Memory B cell (primary cell): ENCODE results near the gene FAM53B.

Source experiments
- ATAC-seq: fragments of 150-1000 bp; cut with Tn5 transposase; 2 replicates; pipeline ENCODE4 v1.10.0; 2021; ENCODE audit warnings: low read depth, mild to moderate bottlenecking, moderate library complexity
- DNase-seq, 2 donors: peaks; one replicate each; pipeline ENCODE4 v3.0.0; 2022; ENCODE audit warnings: low spot score in 2 of 2
- H3K27ac Mint-ChIP-seq: one replicate; pipeline ENCODE4 v1.8.0; 2022; ENCODE audit warnings: mild to moderate bottlenecking, moderate library complexity, mixed read lengths
- H3K27me3 Mint-ChIP-seq: one replicate; pipeline ENCODE4 v1.8.0; 2022; ENCODE audit warnings: mixed read lengths
- H3K36me3 Mint-ChIP-seq: one replicate; pipeline ENCODE4 v1.8.0; 2022; ENCODE audit warnings: mild to moderate bottlenecking, mixed read lengths
- H3K4me1 Mint-ChIP-seq: one replicate; pipeline ENCODE4 v1.8.0; 2022; ENCODE audit warnings: mixed read lengths
- H3K4me3 Mint-ChIP-seq: one replicate; pipeline ENCODE4 v1.8.0; 2022; ENCODE audit warnings: mild to moderate bottlenecking, moderate library complexity, mixed read lengths
- H3K9me3 Mint-ChIP-seq: one replicate; pipeline ENCODE4 v1.8.0; 2022; ENCODE audit warnings: mixed read lengths

Gene FAM53B

GRCh38 chr10:124587811-124588211 is 156.4 kb downstream of the FAM53B start:
- peaks cover 2% of the 10 kb centered on the region for H3K9me3 Mint-ChIP-seq
- H3K4me3 Mint-ChIP-seq: no peak overlapping the region
- H3K27me3 Mint-ChIP-seq: no peaks in the 10 kb centered on the region
- no peak overlapping the region for H3K27ac Mint-ChIP-seq
- H3K36me3 Mint-ChIP-seq: peaks cover 12% of the 10 kb centered on the region
- H3K4me1 Mint-ChIP-seq: peaks cover 28% of the 10 kb centered on the region
- no peak for DNase-seq
- ATAC-seq: no peak

- DNase-seq (no peak), ATAC-seq (no peak)
- peaks cover under 1% of the 10 kb centered on the region for H3K9me3 Mint-ChIP-seq
- H3K27me3 Mint-ChIP-seq: no peaks in the 10 kb centered on the region
- peaks cover 9% of the 10 kb centered on the region for H3K36me3 Mint-ChIP-seq
- H3K4me1 Mint-ChIP-seq: peaks cover 22% of the 10 kb centered on the region
- peak overlapping the region; percentile 61 for H3K4me3 Mint-ChIP-seq
- peak overlapping the region; percentile 14 for H3K27ac Mint-ChIP-seq
These were observed 158.0 kb downstream of the FAM53B start for GRCh38 chr10:124586142-124586541.

GRCh38 chr10:124579011-124579399 is 165.2 kb downstream of the FAM53B start:
- peaks cover 22% of the 10 kb centered on the region for H3K4me1 Mint-ChIP-seq
- H3K4me3 Mint-ChIP-seq: no peak overlapping the region
- H3K27ac Mint-ChIP-seq: no peak overlapping the region
- no peak for DNase-seq
- peaks cover 3% of the 10 kb centered on the region for H3K9me3 Mint-ChIP-seq
- H3K36me3 Mint-ChIP-seq: peaks cover 15% of the 10 kb centered on the region
- no peak for ATAC-seq
- no peaks in the 10 kb centered on the region for H3K27me3 Mint-ChIP-seq

GRCh38 chr10:124578231-124579010 is 165.8 kb downstream of the FAM53B start:
- peaks cover 3% of the 10 kb centered on the region for H3K9me3 Mint-ChIP-seq
- peaks cover 14% of the 10 kb centered on the region for H3K36me3 Mint-ChIP-seq
- H3K27ac Mint-ChIP-seq: peak overlapping the region; percentile 60
- DNase-seq (no peak), ATAC-seq (no peak)
- H3K4me1 Mint-ChIP-seq: peaks cover 21% of the 10 kb centered on the region
- no peaks in the 10 kb centered on the region for H3K27me3 Mint-ChIP-seq
- no peak overlapping the region for H3K4me3 Mint-ChIP-seq

- Mint-ChIP-seq H3K36me3 (peaks cover 11% of the 10 kb centered on the region), H3K4me3 (no peak overlapping the region), H3K27ac (peak overlapping the region; percentile 60), H3K9me3 (peaks cover 3% of the 10 kb centered on the region), H3K4me1 (peaks cover 15% of the 10 kb centered on the region), H3K27me3 (no peaks in the 10 kb centered on the region)
- DNase-seq (no peak), ATAC-seq (no peak)
These were observed 166.5 kb downstream of the FAM53B start for GRCh38 chr10:124577651-124578050.

GRCh38 chr10:124576526-124577420 is 167.4 kb downstream of the FAM53B start:
- Mint-ChIP-seq H3K27ac (no peak overlapping the region), H3K27me3 (no peaks in the 10 kb centered on the region), H3K4me1 (peaks cover 16% of the 10 kb centered on the region), H3K36me3 (peaks cover 11% of the 10 kb centered on the region), H3K4me3 (no peak overlapping the region), H3K9me3 (peaks cover 3% of the 10 kb centered on the region)
- ATAC-seq (no peak), DNase-seq (no peak)

- H3K27ac Mint-ChIP-seq: no peak overlapping the region
- H3K36me3 Mint-ChIP-seq: peaks cover 9% of the 10 kb centered on the region
These were observed 168.8 kb downstream of the FAM53B start for GRCh38 chr10:124575107-124576035.

GRCh38 chr10:124574456-124575070 is 169.6 kb downstream of the FAM53B start:
- H3K4me1 Mint-ChIP-seq: peaks cover 33% of the 10 kb centered on the region
- H3K27ac Mint-ChIP-seq: no peak overlapping the region
- ATAC-seq: no peak

More at GRCh38 chr10:124575107-124576035, 168.8 kb downstream of the FAM53B start:
- ATAC-seq: no peak
- Mint-ChIP-seq H3K9me3 (no peaks in the 10 kb centered on the region), H3K27me3 (no peaks in the 10 kb centered on the region), H3K4me3 (no peak overlapping the region), H3K4me1 (peaks cover 27% of the 10 kb centered on the region)
- DNase-seq: no peak

GRCh38 chr10:124573726-124574455 is 170.3 kb downstream of the FAM53B start:
- Mint-ChIP-seq H3K36me3 (peaks cover 9% of the 10 kb centered on the region), H3K4me3 (no peak overlapping the region), H3K4me1 (peaks cover 34% of the 10 kb centered on the region), H3K27ac (no peak overlapping the region), H3K27me3 (no peaks in the 10 kb centered on the region), H3K9me3 (no peaks in the 10 kb centered on the region)
- DNase-seq: no peak
- ATAC-seq: no peak

More at GRCh38 chr10:124574456-124575070, 169.6 kb downstream of the FAM53B start:
- no peaks in the 10 kb centered on the region for H3K27me3 Mint-ChIP-seq
- no peaks in the 10 kb centered on the region for H3K9me3 Mint-ChIP-seq
- H3K4me3 Mint-ChIP-seq: no peak overlapping the region
- no peak for DNase-seq
- peaks cover 9% of the 10 kb centered on the region for H3K36me3 Mint-ChIP-seq

GRCh38 chr10:124572751-124573150 is 171.4 kb downstream of the FAM53B start:
- Mint-ChIP-seq H3K4me1 (peaks cover 30% of the 10 kb centered on the region), H3K27ac (no peak overlapping the region), H3K36me3 (peaks cover 5% of the 10 kb centered on the region), H3K27me3 (no peaks in the 10 kb centered on the region), H3K9me3 (no peaks in the 10 kb centered on the region), H3K4me3 (no peak overlapping the region)
- no peak for DNase-seq
- ATAC-seq: no peak

- peaks cover 5% of the 10 kb centered on the region for H3K36me3 Mint-ChIP-seq
- DNase-seq: no peak
- no peak for ATAC-seq
- no peak overlapping the region for H3K27ac Mint-ChIP-seq
- H3K4me3 Mint-ChIP-seq: no peak overlapping the region
- no peaks in the 10 kb centered on the region for H3K9me3 Mint-ChIP-seq
- peaks cover 21% of the 10 kb centered on the region for H3K4me1 Mint-ChIP-seq
- no peaks in the 10 kb centered on the region for H3K27me3 Mint-ChIP-seq
These were observed 173.5 kb downstream of the FAM53B start for GRCh38 chr10:124570646-124571045.

- H3K27ac Mint-ChIP-seq: no peak overlapping the region
- DNase-seq (peak; percentile 18 to 31), ATAC-seq (peak; percentile 74)
- H3K27me3 Mint-ChIP-seq: no peaks in the 10 kb centered on the region
- H3K9me3 Mint-ChIP-seq: no peaks in the 10 kb centered on the region
- H3K36me3 Mint-ChIP-seq: peaks cover 4% of the 10 kb centered on the region
- peak overlapping the region; percentile 29 for H3K4me3 Mint-ChIP-seq
- peaks cover 22% of the 10 kb centered on the region for H3K4me1 Mint-ChIP-seq
These were observed 174.3 kb downstream of the FAM53B start for GRCh38 chr10:124569623-124570470.
